ENCODE results near the gene PGA3. TPM values are rescaled to one million over a fixed set of nuclear protein-coding genes. Genes with fewer than 3 reads are reported as not detected.
"Not testable (repeated sequence)": the region's sequence is repeated elsewhere in the genome, so short reads cannot be mapped to it uniquely, and the experiment has no call there.

Gene PGA3
- polyA plus RNA-seq, 3 donors, result 1.4 to 4.1 (median 1.9) TPM

DNA sequence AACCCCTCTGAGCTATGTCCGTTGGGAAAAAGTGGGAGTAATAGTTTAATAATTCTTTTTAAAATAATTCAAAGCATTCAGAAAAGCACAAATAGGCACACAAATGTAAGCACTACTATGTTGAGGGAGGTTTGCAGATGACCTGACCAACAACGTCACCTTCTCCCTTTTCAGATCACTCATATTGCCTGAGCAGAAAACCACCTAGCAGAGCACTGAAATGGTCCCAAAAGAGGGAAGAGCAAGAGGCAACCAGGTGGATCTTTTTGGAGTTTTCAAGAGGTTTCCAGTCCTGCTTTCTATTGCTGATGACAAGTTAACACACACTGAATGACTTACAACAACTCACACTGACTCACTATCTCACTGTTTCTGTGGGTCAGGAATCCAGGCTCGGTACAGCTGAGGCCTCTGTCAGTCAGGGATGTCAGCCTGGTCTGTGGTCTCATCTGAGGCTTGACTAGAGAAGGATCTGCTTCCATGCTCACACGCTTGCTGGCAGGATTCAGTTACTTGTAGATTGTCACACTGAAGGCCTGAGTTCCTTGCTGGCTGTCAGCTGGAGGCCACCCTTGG is 4.3 kb upstream of the PGA3 start:
- Mint-ChIP-seq H3K4me3 (no peak overlapping the region), H3K9me3 (peaks cover 6 to 20% (median 12%) of the 10 kb centered on the region in 7 donors), H3K27me3 (ENCODE audit: low read depth in 3 of 3) (peaks cover 12 to 20% (median 14%) of the 10 kb centered on the region in 3 donors), H3K4me1 (peaks cover 17% of the 10 kb centered on the region), H3K27ac (no peak overlapping the region), H3K36me3 (peaks cover 0 to 6% of the 10 kb centered on the region in 2 donors)
- no peak for DNase-seq
- Histone ChIP-seq H4K20me1 (ENCODE audit: insufficient read depth, low read length) (no peaks in the 10 kb centered on the region), H3K27ac (ENCODE audit: low read depth in 1 of 2, low read length in 2 of 2) (no peak overlapping the region), H2AFZ (ENCODE audit: insufficient read depth, low read depth, low read length, poor library complexity, severe bottlenecking) (no peak overlapping the region), H3K27me3 (ENCODE audit: control insufficient read depth in 2 of 2, insufficient read depth in 2 of 2, low read length in 2 of 2) (peaks cover 0 to 5% of the 10 kb centered on the region in 2 donors), H3K9me3 (replicated peaks in 1 of 2; ENCODE audit: control insufficient read depth in 1 of 2, insufficient read depth in 1 of 2, low read length in 2 of 2) (peaks cover 0 to 17% of the 10 kb centered on the region in 2 donors), H3K36me3 (replicated peaks in 1 of 2; ENCODE audit: control insufficient read depth in 1 of 2, insufficient read depth in 2 of 2, low read length in 2 of 2) (no peaks in the 10 kb centered on the region), H3K4me1 (ENCODE audit: control insufficient read depth in 1 of 2, insufficient read depth in 2 of 2, low read length in 2 of 2) (peaks cover 15 to 18% of the 10 kb centered on the region in 2 donors), H3K9ac (ENCODE audit: insufficient read depth, low read length, poor library complexity, severe bottlenecking) (no peak overlapping the region), H3K4me2 (replicated peaks; ENCODE audit: extremely low read depth, low read length, poor library complexity, severe bottlenecking) (no peak overlapping the region), H3K79me2 (ENCODE audit: insufficient read depth, low read length) (no peaks in the 10 kb centered on the region), H3K4me3 (replicated peaks in 1 of 3; ENCODE audit: low read depth in 2 of 3, low read length in 3 of 3) (no peak overlapping the region)
- TF ChIP-seq, protein P1, sequence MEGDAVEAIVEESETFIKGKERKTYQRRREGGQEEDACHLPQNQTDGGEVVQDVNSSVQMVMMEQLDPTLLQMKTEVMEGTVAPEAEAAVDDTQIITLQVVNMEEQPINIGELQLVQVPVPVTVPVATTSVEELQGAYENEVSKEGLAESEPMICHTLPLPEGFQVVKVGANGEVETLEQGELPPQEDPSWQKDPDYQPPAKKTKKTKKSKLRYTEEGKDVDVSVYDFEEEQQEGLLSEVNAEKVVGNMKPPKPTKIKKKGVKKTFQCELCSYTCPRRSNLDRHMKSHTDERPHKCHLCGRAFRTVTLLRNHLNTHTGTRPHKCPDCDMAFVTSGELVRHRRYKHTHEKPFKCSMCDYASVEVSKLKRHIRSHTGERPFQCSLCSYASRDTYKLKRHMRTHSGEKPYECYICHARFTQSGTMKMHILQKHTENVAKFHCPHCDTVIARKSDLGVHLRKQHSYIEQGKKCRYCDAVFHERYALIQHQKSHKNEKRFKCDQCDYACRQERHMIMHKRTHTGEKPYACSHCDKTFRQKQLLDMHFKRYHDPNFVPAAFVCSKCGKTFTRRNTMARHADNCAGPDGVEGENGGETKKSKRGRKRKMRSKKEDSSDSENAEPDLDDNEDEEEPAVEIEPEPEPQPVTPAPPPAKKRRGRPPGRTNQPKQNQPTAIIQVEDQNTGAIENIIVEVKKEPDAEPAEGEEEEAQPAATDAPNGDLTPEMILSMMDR (IDR thresholded peaks at IDR 0.05), result no peak
- intact Hi-C loops (cut with micrococcal nuclease), result no loop called here
- WGBS (ENCODE audit: insufficient coverage), result 100% methylated on average over 2 of the region's 4 CpGs

- Histone ChIP-seq H3K4me3 (replicated peaks in 1 of 3; ENCODE audit: low read depth in 2 of 3, low read length in 3 of 3) (no peak overlapping the region), H3K4me2 (replicated peaks; ENCODE audit: extremely low read depth, low read length, poor library complexity, severe bottlenecking) (no peak overlapping the region), H3K9ac (ENCODE audit: insufficient read depth, low read length, poor library complexity, severe bottlenecking) (no peak overlapping the region), H4K20me1 (ENCODE audit: insufficient read depth, low read length) (no peaks in the 10 kb centered on the region), H3K36me3 (replicated peaks in 1 of 2; ENCODE audit: control insufficient read depth in 1 of 2, insufficient read depth in 2 of 2, low read length in 2 of 2) (no peaks in the 10 kb centered on the region), H3K27ac (ENCODE audit: low read depth in 1 of 2, low read length in 2 of 2) (no peak overlapping the region), H3K4me1 (ENCODE audit: control insufficient read depth in 1 of 2, insufficient read depth in 2 of 2, low read length in 2 of 2) (peaks cover 23 to 25% of the 10 kb centered on the region in 2 donors), H3K27me3 (ENCODE audit: control insufficient read depth in 2 of 2, insufficient read depth in 2 of 2, low read length in 2 of 2) (peaks cover 0 to 5% of the 10 kb centered on the region in 2 donors), H3K79me2 (ENCODE audit: insufficient read depth, low read length) (no peaks in the 10 kb centered on the region), H3K9me3 (replicated peaks in 1 of 2; ENCODE audit: control insufficient read depth in 1 of 2, insufficient read depth in 1 of 2, low read length in 2 of 2) (peaks cover 0 to 17% of the 10 kb centered on the region in 2 donors), H2AFZ (ENCODE audit: insufficient read depth, low read depth, low read length, poor library complexity, severe bottlenecking) (no peak overlapping the region)
- Mint-ChIP-seq H3K4me3 (peak overlapping the region in 1 of 2 donors; percentile 64), H3K4me1 (peaks cover 26% of the 10 kb centered on the region), H3K36me3 (peaks cover 0 to 6% of the 10 kb centered on the region in 2 donors), H3K27ac (no peak overlapping the region), H3K9me3 (peaks cover 6 to 22% (median 12%) of the 10 kb centered on the region in 7 donors), H3K27me3 (ENCODE audit: low read depth in 3 of 3) (peaks cover 6 to 10% (median 6%) of the 10 kb centered on the region in 3 donors)
- intact Hi-C loops (cut with micrococcal nuclease), result no loop called here
- DNase-seq, result no peak
- WGBS (ENCODE audit: insufficient coverage), result 91% methylated on average over 14 of the region's 14 CpGs
- TF ChIP-seq, protein P1 (IDR thresholded peaks at IDR 0.05), result no peak
These were observed 1.8 kb upstream of the PGA3 start for GRCh38 chr11:61201476-61201875.

DNA sequence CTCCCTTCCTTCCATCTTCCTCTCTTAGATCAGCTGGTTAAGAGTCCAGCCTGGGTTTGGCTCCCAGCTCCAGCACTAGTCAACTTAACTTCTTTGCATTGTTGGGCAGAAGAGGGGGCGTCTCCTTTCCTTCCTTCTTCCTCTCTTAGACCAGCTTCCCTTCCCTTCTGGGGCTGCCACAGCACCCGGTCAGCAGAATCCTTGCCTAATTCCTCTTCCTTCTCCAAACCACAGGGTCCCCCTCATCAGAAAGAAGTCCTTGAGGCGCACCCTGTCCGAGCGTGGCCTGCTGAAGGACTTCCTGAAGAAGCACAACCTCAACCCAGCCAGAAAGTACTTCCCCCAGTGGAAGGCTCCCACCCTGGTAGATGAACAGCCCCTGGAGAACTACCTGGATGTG is 558 bp downstream of the PGA3 start:
- H3K36me3 ChIP-seq (replicated peaks in 1 of 2; ENCODE audit: control insufficient read depth in 1 of 2, insufficient read depth in 2 of 2, low read length in 2 of 2); intact Hi-C loops (cut with micrococcal nuclease); H3K4me2 ChIP-seq (replicated peaks; ENCODE audit: extremely low read depth, low read length, poor library complexity, severe bottlenecking); H3K9me3 ChIP-seq (replicated peaks in 1 of 2; ENCODE audit: control insufficient read depth in 1 of 2, insufficient read depth in 1 of 2, low read length in 2 of 2); H3K4me3 Mint-ChIP-seq; H3K9ac ChIP-seq (ENCODE audit: insufficient read depth, low read length, poor library complexity, severe bottlenecking); H3K27me3 ChIP-seq (ENCODE audit: control insufficient read depth in 2 of 2, insufficient read depth in 2 of 2, low read length in 2 of 2); H3K36me3 Mint-ChIP-seq; H4K20me1 ChIP-seq (ENCODE audit: insufficient read depth, low read length); H2AFZ ChIP-seq (ENCODE audit: insufficient read depth, low read depth, low read length, poor library complexity, severe bottlenecking); H3K27ac ChIP-seq (ENCODE audit: low read depth in 1 of 2, low read length in 2 of 2); H3K79me2 ChIP-seq (ENCODE audit: insufficient read depth, low read length); H3K27me3 Mint-ChIP-seq (ENCODE audit: low read depth in 3 of 3); DNase-seq: not testable (repeated sequence)
- Histone ChIP-seq H3K4me3 (replicated peaks in 1 of 3; ENCODE audit: low read depth in 2 of 3, low read length in 3 of 3) (peak overlapping the region in 1 of 3 experiments; percentile 34), H3K4me1 (ENCODE audit: control insufficient read depth in 1 of 2, insufficient read depth in 2 of 2, low read length in 2 of 2) (peaks cover 23 to 27% of the 10 kb centered on the region in 2 donors)
- H3K27ac Mint-ChIP-seq, result peak overlapping the region in 4 of 7 donors; percentile 24 to 79 (median 58)
- H3K9me3 Mint-ChIP-seq, result peaks cover 6 to 13% (median 9%) of the 10 kb centered on the region in 7 donors
- peaks cover 26% of the 10 kb centered on the region for H3K4me1 Mint-ChIP-seq
- WGBS (ENCODE audit: insufficient coverage), result no CpG with 5 or more reads among the region's 5 CpGs

Data from CD14-positive monocyte (primary cell).